A549 (cell line): ENCODE results near the gene ZSCAN22. TPM values are rescaled to one million over a fixed set of nuclear protein-coding genes. Genes with fewer than 3 reads are reported as not detected.

ENCODE experiments used
- ATAC-seq, 2 experiments: fragments of 200-7000 bp in 1 of 2; fragments of >200 bp in 1 of 2; cut with Nextera tagmentation in 1 of 2; cut with Tn5 transposase in 1 of 2; 3 replicates each; pipeline versions ENCODE4 v1.8.0 to v1.9.1; 2018 to 2020; ENCODE audit warnings: mild to moderate bottlenecking in 1 of 2, moderate library complexity in 1 of 2
- CTCF ChIA-PET: fragments of 300-600 bp; sonication (Branson Sonifier 250); formaldehyde crosslinking; extraction: SDS; loops from one replicate; lab custom pipeline; 2021; ENCODE audit warnings: antibody characterized with exemption, inconsistent platforms; lab: Yijun Ruan, JAX
- POLR2A ChIA-PET: fragments of 350-600 bp; formaldehyde crosslinking; extraction: SDS; loops from one replicate; lab custom pipeline; 2021; ENCODE audit warnings: antibody characterized with exemption, inconsistent platforms; lab: Yijun Ruan, JAX
- DNase-seq, 2 experiments: peaks; one replicate each; pipeline versions ENCODE4 v3.0.0 to v3.0.0-alpha.2; 2011 to 2016; ENCODE audit warnings: low read depth in 1 of 2, low spot score in 1 of 2
- FAIRE-seq: peaks from 2 replicates; lab custom pipeline; 2011; peaks lifted over from hg19 to GRCh38; lab: Jason Lieb, UNC
- H3K27ac ChIP-seq, 2 experiments: fragments of >200 bp; sonication (Bioruptor Twin); formaldehyde crosslinking; 3 replicates each; pipeline ENCODE4 v1.5.1; 2016 to 2017
- H3K4me1 ChIP-seq: fragments of >200 bp; sonication (Bioruptor Twin); formaldehyde crosslinking; 3 replicates; pipeline ENCODE4 v1.6.1; 2016
- H3K4me2 ChIP-seq: fragments of >200 bp; sonication (Bioruptor Twin); formaldehyde crosslinking; 3 replicates; pipeline ENCODE4 v1.6.1; 2016
- H3K4me3 ChIP-seq: fragments of >200 bp; sonication (Bioruptor Twin); formaldehyde crosslinking; 3 replicates; pipeline ENCODE4 v1.5.1; 2016
- H3K9me3 ChIP-seq: fragments of >200 bp; sonication (Bioruptor Twin); formaldehyde crosslinking; 3 replicates; pipeline ENCODE4 v1.6.1; 2016
- BCL3 ChIP-seq: fragments of >200 bp; sonication (Bioruptor Twin); formaldehyde crosslinking; IDR thresholded peaks from 3 replicates; pipeline ENCODE4 v1.6.1; 2016
- CBX8 ChIP-seq: fragments of 200-600 bp; sonication (generic); IDR thresholded peaks from 2 replicates; pipeline ENCODE4 v1.6.1; 2016
- E2F6 ChIP-seq: IDR thresholded peaks from 2 replicates; pipeline ENCODE4 v1.6.1; 2012; ENCODE audit warnings: low read depth, borderline replicate concordance
- EP300 ChIP-seq, 2 experiments: fragments of >200 bp; sonication (Bioruptor Twin); formaldehyde crosslinking; IDR thresholded peaks; 2 replicates in 1 of 2; 3 replicates in 1 of 2; pipeline ENCODE4 v1.6.1; 2016 to 2017
- HOXB13 ChIP-seq: fragments of 250-450 bp; sonication (Bioruptor Pico); IDR thresholded peaks from 2 replicates; pipeline ENCODE4 v1.5.0; 2020; ENCODE audit warnings: low read depth, mild to moderate bottlenecking, moderate library complexity
- KDM5A ChIP-seq: fragments of 200-600 bp; sonication (generic); IDR thresholded peaks from 2 replicates; pipeline ENCODE4 v1.6.1; 2016; ENCODE audit warnings: antibody characterized with exemption, mild to moderate bottlenecking
- MYC ChIP-seq: IDR thresholded peaks from 2 replicates; pipeline ENCODE4 v1.6.1; 2012; ENCODE audit warnings: mild to moderate bottlenecking, inconsistent platforms, low read length, improper control_type of control experiment, borderline replicate concordance
- NPAS2 ChIP-seq: fragments of 250-450 bp; sonication (Bioruptor Pico); IDR thresholded peaks from 2 replicates; pipeline ENCODE4 v1.8.0; 2022; ENCODE audit warnings: mild to moderate bottlenecking, moderate library complexity, borderline replicate concordance
- NR3C1 ChIP-seq: fragments of >200 bp; sonication (Bioruptor Twin); formaldehyde crosslinking; IDR thresholded peaks from 3 replicates; pipeline ENCODE4 v1.6.1; 2017
- POLR2AphosphoS2 ChIP-seq: conservative IDR thresholded peaks from 2 replicates; pipeline ENCODE4 v1.6.1; 2012; ENCODE audit warnings: low read length, improper control_type of control experiment, inconsistent platforms
- RAD21 ChIP-seq, 2 experiments: fragments of >200 bp in 1 of 2; sonication (Bioruptor Twin) in 1 of 2; formaldehyde crosslinking in 1 of 2; IDR thresholded peaks in 1 of 2; conservative IDR thresholded peaks in 1 of 2; 2 replicates in 1 of 2; 3 replicates in 1 of 2; pipeline ENCODE4 v1.6.1; 2012 to 2018; ENCODE audit warnings: inconsistent platforms in 1 of 2
- TFCP2L1 ChIP-seq: fragments of 250-450 bp; sonication (Bioruptor Pico); IDR thresholded peaks from 2 replicates; pipeline ENCODE4 v1.5.0; 2021; ENCODE audit warnings: mild to moderate bottlenecking
- USF2 ChIP-seq: fragments of 450-650 bp; IDR thresholded peaks from 2 replicates; pipeline ENCODE4 v1.6.1; 2014; ENCODE audit warnings: antibody characterized with exemption
- ZFP36 ChIP-seq: fragments of 450-650 bp; IDR thresholded peaks from 2 replicates; pipeline ENCODE4 v1.6.1; 2014; ENCODE audit warnings: borderline replicate concordance; ENCODE audit not compliant: partially characterized antibody
- ZNF302 ChIP-seq: fragments of 250-450 bp; sonication (Bioruptor Pico); IDR thresholded peaks from 2 replicates; pipeline ENCODE4 v1.9.0; 2021; ENCODE audit warnings: inconsistent platforms, mild to moderate bottlenecking, moderate library complexity
- WGBS: methylation state at CpG from one replicate; pipeline ENCODE4 v1.1.6; 2017; ENCODE audit errors: missing lambda C conversion rate; 5-methylcytosine and 5-hydroxymethylcytosine counted together
- polyA plus RNA-seq, 4 experiments: library from polyadenylated mRNA; depleted of rRNA in 3 of 4; stranded (reverse); fragments of >200 nt; fragmentation: RNase III in 1 of 4; extraction: RNeasy Plus Mini Kit Qiagen cat#74134 plus additional on column Dnase treatment in 1 of 4; gene quantifications; 2 replicates in 3 of 4; 3 replicates in 1 of 4; pipeline ENCODE4 v1.2.3, GENCODE V29; 2011 to 2017

The ZSCAN22 gene
- polyA plus RNA-seq, 2 of the 4 experiments (the other 2 are of a cell fraction), result 2.0 to 4.4 TPM

GRCh38 chr19:58349590-58349989, 22.8 kb downstream of the ZSCAN22 start (continued):
- TF ChIP-seq USF2, result no peak

- CTCF ChIA-PET, result interaction anchor here (0.6 to 1.6 kb wide), 3 partner anchors 10 to 562 kb away, joined by 4 to 5 read pairs (median 5); partner anchors contain the start of gene ZNF497
- Histone ChIP-seq H3K27ac (no peak overlapping the region), H3K4me3 (no peak overlapping the region), H3K9me3 (peaks cover 13% of the 10 kb centered on the region; the same call in 1 of the 3 replicates), H3K4me1 (0 out of 3 replicates have a peak, but pooled peaks cover 8% of the 10 kb centered on the region), H3K4me2 (no peak overlapping the region)
- DNase-seq (no peak), FAIRE-seq (no peak), ATAC-seq (no peak)
- TF ChIP-seq POLR2AphosphoS2, result no peak
- no peak for TF ChIP-seq USF2
- no peak for TF ChIP-seq KDM5A
- TF ChIP-seq EP300 (IDR thresholded peaks at IDR 0.05), result no peak
- no peak for TF ChIP-seq RAD21 (conservative IDR thresholded peaks at IDR 0.05 in 1 of 2, IDR thresholded peaks at IDR 0.05 in 1 of 2)
- no peak for TF ChIP-seq TFCP2L1
- no peak for TF ChIP-seq ZNF302 (CRISPR knock-in tag)
- TF ChIP-seq CBX8, result no peak
- 90% methylated on average over 82 of the region's 84 CpGs for WGBS
- POLR2A ChIA-PET, result interaction anchor here (1.4 kb wide), 1 partner anchor 12 kb away, joined by 3 read pairs; no protein-coding TSS in a partner anchor
Observed at GRCh38 chr19:58350001-58350861, 23.4 kb downstream of the ZSCAN22 start.

GRCh38 chr19:58350871-58351557, 24.2 kb downstream of the ZSCAN22 start:
- Histone ChIP-seq H3K4me3 (no peak overlapping the region), H3K4me2 (no peak overlapping the region), H3K9me3 (peaks cover 9% of the 10 kb centered on the region; the same call in 1 of the 3 replicates), H3K27ac (no peak overlapping the region), H3K4me1 (0 out of 3 replicates have a peak, but pooled peaks cover 8% of the 10 kb centered on the region)
- ChIA-PET POLR2A (interaction anchor here (1.4 to 3.4 kb wide), 2 partner anchors 11 kb away, joined by 3 to 13 read pairs; partner anchors contain the start of gene ZNF497), CTCF (no interaction called here)
- no peak for FAIRE-seq
- no peak for TF ChIP-seq ZNF302 (CRISPR knock-in tag)
- TF ChIP-seq HOXB13 (CRISPR knock-in tag), result no peak
- TF ChIP-seq E2F6, result no peak
- no peak for TF ChIP-seq MYC
- no peak for TF ChIP-seq NR3C1
- no peak for TF ChIP-seq BCL3
- no peak for TF ChIP-seq ZFP36
- no peak for TF ChIP-seq NPAS2
- no peak for DNase-seq
- 89% methylated on average over 33 of the region's 34 CpGs for WGBS
- ATAC-seq, result no peak
